Rectal smooth muscle tissue (tissue), 1 donor: Measurements from ENCODE around the gene CDKN2AIPNL.

Experiments used
- H3K27ac ChIP-seq: one replicate; pipeline ENCODE4 v1.7.0; 2013; ENCODE audit warnings: low read depth, low read length, inconsistent platforms
- H3K27me3 ChIP-seq: one replicate; pipeline ENCODE4 v1.7.0; 2013; ENCODE audit warnings: low read length; ENCODE audit not compliant: control insufficient read depth, insufficient read depth
- H3K36me3 ChIP-seq: one replicate; pipeline ENCODE4 v1.7.0; 2013; ENCODE audit warnings: low read length; ENCODE audit not compliant: control insufficient read depth, insufficient read depth
- H3K4me1 ChIP-seq: one replicate; pipeline ENCODE4 v1.7.0; 2013; ENCODE audit warnings: low read length; ENCODE audit not compliant: control insufficient read depth, insufficient read depth
- H3K4me3 ChIP-seq: one replicate; pipeline ENCODE4 v1.7.0; 2013; ENCODE audit warnings: low read length
- H3K9ac ChIP-seq: one replicate; pipeline ENCODE4 v1.7.0; 2013; ENCODE audit warnings: low read length

Gene CDKN2AIPNL, protein sequence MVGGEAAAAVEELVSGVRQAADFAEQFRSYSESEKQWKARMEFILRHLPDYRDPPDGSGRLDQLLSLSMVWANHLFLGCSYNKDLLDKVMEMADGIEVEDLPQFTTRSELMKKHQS

GRCh38 chr5:134411546-134412266, at the start of gene CDKN2AIPNL:
TSS of gene CDKN2AIPNL (minus strand) at chr5:134411881. CDS start at chr5:134411854, 27 bp downstream.
- peak within 1 kb of the TSS; percentile 46 for H3K9ac ChIP-seq
- peak within 1 kb of the TSS; percentile 88 for H3K4me3 ChIP-seq
- no peaks in the 10 kb centered on the region for H3K27me3 ChIP-seq
- H3K27ac ChIP-seq = peak within 1 kb of the TSS; percentile 75
- peaks cover 5% of the 10 kb centered on the region for H3K4me1 ChIP-seq
- H3K36me3 ChIP-seq = no peaks in the 10 kb centered on the region

DNA sequence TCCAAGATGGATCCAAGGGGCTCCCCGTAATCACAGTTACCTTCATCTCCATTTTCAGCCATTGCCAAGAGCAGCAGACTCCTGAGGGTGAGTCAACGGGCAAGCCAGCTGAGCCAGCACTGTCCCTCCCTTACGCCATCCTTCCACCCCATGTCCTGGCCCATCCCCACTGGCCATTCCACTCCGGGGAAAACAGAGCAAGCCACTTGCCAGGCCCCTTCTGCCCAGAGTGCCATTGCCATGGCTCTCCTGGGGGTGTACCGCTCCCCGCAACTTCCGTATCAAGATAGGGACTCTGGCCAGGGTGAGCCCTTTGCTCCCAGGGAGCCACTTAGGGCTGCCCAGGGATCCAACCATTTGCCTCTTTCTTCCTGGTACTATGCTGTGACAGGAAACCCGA, 48.9 kb upstream of the CDKN2AIPNL start:
- H3K27me3 ChIP-seq = no peaks in the 10 kb centered on the region
- H3K4me1 ChIP-seq = no peaks in the 10 kb centered on the region
- H3K4me3 ChIP-seq = no peak overlapping the region
- no peaks in the 10 kb centered on the region for H3K36me3 ChIP-seq
- H3K27ac ChIP-seq = no peak overlapping the region
- H3K9ac ChIP-seq = no peak overlapping the region

- no peak overlapping the region for H3K4me3 ChIP-seq
- H3K4me1 ChIP-seq = no peaks in the 10 kb centered on the region
- no peaks in the 10 kb centered on the region for H3K27me3 ChIP-seq
- no peak overlapping the region for H3K9ac ChIP-seq
- H3K36me3 ChIP-seq = no peaks in the 10 kb centered on the region
- H3K27ac ChIP-seq = no peak overlapping the region
Observed at GRCh38 chr5:134459491-134459890, 47.8 kb upstream of the CDKN2AIPNL start.

DNA sequence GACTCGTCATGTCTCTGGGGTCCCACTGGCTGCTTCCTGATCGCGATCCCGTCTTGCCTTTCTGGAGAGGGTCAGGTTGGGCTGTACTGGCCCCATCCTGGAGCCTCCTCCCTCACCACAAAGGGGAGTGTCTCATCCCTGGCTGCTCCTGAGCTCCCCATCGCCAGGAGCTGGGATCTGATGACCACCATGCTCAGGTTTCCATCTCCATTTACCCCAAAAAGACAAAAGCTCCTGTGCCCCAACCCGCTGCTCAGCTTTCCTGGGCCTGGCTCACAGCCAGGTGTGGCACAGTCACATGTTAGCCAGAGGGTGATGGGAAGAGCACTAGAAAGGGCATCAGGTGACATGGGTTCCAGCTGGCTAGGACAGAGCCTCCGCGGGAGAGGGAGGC, 47.3 kb upstream of the CDKN2AIPNL start:
- Histone ChIP-seq H3K27ac (no peak overlapping the region), H3K4me3 (no peak overlapping the region), H3K27me3 (no peaks in the 10 kb centered on the region), H3K36me3 (no peaks in the 10 kb centered on the region), H3K4me1 (no peaks in the 10 kb centered on the region), H3K9ac (no peak overlapping the region)

- Histone ChIP-seq H3K4me3 (no peak overlapping the region), H3K27me3 (no peaks in the 10 kb centered on the region), H3K27ac (no peak overlapping the region), H3K9ac (no peak overlapping the region), H3K4me1 (no peaks in the 10 kb centered on the region), H3K36me3 (no peaks in the 10 kb centered on the region)
Observed at GRCh38 chr5:134458234-134459009, 46.7 kb upstream of the CDKN2AIPNL start.

DNA sequence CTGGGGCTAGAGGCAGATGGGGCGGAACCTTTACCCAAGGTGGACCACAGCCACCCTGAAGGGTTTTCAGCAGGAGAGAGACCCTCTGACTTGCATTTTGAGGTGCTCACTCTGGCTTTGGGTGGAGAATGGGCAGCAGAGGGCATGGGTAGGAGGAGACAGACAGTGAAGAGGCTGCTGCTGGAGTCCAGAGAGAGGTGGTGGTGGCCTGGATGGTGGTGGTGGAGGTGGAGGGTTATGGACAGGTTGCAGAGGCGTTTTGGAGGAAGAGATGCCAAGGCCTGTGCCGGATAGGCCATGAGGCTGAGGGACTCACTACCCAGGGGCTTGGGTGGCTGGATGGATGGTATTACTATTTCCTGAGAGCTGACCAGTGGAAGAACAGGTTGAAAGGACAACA, 46.1 kb upstream of the CDKN2AIPNL start:
- Histone ChIP-seq H3K27ac (no peak overlapping the region), H3K9ac (no peak overlapping the region), H3K36me3 (no peaks in the 10 kb centered on the region), H3K4me3 (no peak overlapping the region), H3K4me1 (no peaks in the 10 kb centered on the region), H3K27me3 (no peaks in the 10 kb centered on the region)

DNA sequence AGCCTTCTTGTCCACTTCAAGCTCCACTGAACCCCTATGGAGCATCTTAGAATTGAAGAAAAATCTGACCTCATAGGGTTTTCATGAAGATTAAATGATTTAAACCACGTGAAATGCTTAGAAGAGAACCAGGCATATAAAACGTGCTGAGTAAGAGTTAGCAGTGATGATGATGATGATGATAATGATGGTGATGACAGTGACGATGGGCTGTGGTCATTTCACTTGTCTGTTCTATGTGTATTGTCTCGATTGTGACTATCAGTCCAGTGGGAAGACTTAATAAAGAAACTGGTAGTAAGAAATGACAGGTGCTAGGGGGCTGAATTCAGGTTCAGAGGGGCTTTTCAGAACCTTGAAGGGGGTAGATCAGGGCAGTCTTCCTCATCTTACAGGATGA, 45.1 kb upstream of the CDKN2AIPNL start:
- H3K4me1 ChIP-seq = no peaks in the 10 kb centered on the region
- no peak overlapping the region for H3K27ac ChIP-seq
- no peaks in the 10 kb centered on the region for H3K36me3 ChIP-seq
- H3K9ac ChIP-seq = no peak overlapping the region
- H3K27me3 ChIP-seq = no peaks in the 10 kb centered on the region
- no peak overlapping the region for H3K4me3 ChIP-seq

DNA sequence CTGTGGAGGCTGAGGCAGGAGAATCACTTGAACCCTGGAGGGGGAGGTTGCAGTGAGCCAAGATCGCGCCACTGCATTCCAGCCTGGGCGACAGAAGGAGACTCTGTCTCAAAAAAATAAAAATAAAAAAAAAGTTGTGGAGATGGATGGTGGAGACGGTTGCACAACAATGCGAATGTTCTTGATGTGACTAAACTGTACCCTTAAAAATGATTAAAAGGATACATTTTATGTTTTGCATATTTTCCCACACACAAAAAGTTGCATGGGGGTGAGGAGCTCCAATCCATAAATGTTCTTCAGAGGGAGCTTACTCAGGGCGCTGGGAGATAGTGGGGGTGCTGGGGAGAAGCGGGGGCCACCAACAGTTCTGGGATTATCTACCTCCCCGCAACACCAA, 43.8 kb upstream of the CDKN2AIPNL start:
- Histone ChIP-seq H3K4me1 (no peaks in the 10 kb centered on the region), H3K27ac (no peak overlapping the region), H3K4me3 (no peak overlapping the region), H3K9ac (no peak overlapping the region), H3K27me3 (no peaks in the 10 kb centered on the region), H3K36me3 (no peaks in the 10 kb centered on the region)

DNA sequence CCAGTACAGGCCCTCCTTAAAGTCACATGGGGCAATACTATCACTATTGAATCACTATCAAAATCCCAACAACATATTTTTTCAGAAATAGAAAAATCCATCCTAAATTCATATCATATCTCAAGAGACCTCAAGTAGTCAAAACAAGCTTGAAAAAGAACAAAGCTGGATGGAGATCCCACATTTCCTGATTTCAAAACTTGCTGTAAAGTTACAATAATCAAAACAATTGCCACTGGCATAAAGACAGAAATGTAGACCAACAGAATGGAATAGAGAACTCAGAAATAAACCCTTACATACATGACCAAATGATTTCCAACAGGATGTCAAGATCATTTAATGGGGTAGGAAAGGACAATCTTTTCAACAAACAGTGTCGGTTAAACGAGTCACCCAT, 41.3 kb upstream of the CDKN2AIPNL start:
- no peak overlapping the region for H3K9ac ChIP-seq
- no peak overlapping the region for H3K4me3 ChIP-seq
- no peaks in the 10 kb centered on the region for H3K4me1 ChIP-seq
- H3K27me3 ChIP-seq = no peaks in the 10 kb centered on the region
- no peak overlapping the region for H3K27ac ChIP-seq
- H3K36me3 ChIP-seq = no peaks in the 10 kb centered on the region

DNA sequence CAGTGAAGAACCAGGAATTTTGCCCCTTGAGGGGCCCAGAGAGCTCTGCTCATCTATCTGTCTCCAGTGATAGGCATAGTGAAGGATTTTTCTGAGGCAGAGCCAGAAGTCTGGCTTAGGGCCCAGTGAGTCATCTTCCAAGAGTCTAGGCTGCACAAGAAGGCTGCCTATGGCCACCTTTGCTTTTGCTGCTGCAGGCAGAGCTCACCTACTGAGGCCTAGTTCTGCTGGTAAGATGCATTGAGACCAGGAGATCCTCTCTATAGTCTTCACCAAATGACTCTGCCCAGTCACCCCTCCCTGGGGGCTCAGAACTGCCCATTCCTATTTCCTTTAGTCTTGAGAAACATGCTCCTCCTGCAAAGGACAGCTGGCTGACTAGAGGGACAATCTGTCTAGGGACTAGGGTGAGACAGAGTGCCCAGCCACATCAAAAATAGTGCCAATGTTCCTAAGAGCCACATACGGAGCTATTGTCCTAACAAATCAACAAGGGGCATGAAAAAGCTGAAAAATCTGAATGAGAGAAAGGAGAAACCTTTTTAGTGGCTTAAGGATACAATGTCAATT, 40.3 kb upstream of the CDKN2AIPNL start:
- H3K4me3 ChIP-seq = no peak overlapping the region
- H3K27ac ChIP-seq = no peak overlapping the region
- no peaks in the 10 kb centered on the region for H3K4me1 ChIP-seq
- no peaks in the 10 kb centered on the region for H3K27me3 ChIP-seq
- H3K36me3 ChIP-seq = no peaks in the 10 kb centered on the region
- no peak overlapping the region for H3K9ac ChIP-seq

GRCh38 chr5:134451225-134451935, 39.7 kb upstream of the CDKN2AIPNL start:
- no peaks in the 10 kb centered on the region for H3K4me1 ChIP-seq
- H3K4me3 ChIP-seq = no peak overlapping the region
- no peak overlapping the region for H3K27ac ChIP-seq
- H3K27me3 ChIP-seq = no peaks in the 10 kb centered on the region
- no peaks in the 10 kb centered on the region for H3K36me3 ChIP-seq
- H3K9ac ChIP-seq = no peak overlapping the region

DNA sequence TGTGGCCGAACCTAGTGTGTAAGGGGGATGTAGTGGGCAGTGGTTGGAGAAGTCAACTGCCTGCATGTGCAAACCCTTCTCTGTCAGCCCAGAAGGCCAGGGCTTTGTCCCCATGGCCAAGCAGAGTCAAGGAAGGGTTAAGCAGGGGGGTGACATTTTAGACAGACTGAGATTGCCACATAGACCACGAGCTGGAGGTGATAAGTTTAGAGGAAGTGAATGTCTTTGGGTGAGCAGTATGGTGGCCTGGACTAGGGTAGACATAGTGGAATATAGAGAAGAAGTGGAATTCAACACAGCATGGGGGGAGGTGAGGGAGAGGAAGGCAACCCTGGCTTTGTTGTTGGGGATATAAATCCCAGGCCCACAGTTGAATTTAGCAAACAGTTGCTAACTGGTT, 38.7 kb upstream of the CDKN2AIPNL start:
- no peaks in the 10 kb centered on the region for H3K27me3 ChIP-seq
- H3K36me3 ChIP-seq = no peaks in the 10 kb centered on the region
- no peak overlapping the region for H3K9ac ChIP-seq
- H3K4me3 ChIP-seq = no peak overlapping the region
- no peak overlapping the region for H3K27ac ChIP-seq
- H3K4me1 ChIP-seq = no peaks in the 10 kb centered on the region
